ENCODE measurements around the gene ZPBP2. TPM values are rescaled to one million over a fixed set of nuclear protein-coding genes. Genes with fewer than 3 reads are reported as not detected.
"Not testable (repeated sequence)": the region's sequence is repeated elsewhere in the genome, so short reads cannot be mapped to it uniquely, and the experiment has no call there.

Gene ZPBP2
- total RNA-seq, 1 donor from 2014 or later, result not detected

DNA sequence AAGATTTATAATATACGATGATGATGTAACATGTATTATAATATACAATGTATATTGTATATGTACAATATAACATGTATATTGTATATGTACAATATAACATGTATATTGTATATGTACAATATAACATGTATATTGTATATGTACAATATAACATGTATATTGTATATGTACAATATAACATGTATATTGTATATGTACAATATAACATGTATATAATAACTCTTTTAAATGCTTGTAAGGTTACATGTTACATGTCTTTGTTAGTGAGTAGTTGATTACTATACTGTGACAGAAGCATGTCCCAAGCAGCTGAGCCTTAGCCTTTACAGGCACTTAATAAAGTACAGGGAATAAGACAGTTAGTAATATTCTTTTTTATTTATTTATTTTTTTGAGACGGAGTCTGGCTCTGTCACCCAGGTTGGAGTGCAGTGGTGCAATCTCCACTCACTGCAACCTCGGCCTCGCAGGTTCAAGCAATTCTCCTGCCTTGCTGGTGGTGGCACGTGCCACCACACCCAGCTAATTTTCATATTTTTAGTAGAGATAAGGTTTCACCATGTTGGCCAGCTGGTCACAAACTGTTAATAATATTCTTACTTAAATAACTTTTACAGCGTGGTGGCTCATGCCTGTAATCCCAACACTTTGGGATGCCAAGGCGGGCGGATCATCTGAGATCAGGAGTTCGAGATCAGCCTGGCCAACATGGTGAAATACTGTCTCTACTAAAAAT, 11.9 kb upstream of the ZPBP2 start:
- not testable (repeated sequence) for DNase-seq

DNA sequence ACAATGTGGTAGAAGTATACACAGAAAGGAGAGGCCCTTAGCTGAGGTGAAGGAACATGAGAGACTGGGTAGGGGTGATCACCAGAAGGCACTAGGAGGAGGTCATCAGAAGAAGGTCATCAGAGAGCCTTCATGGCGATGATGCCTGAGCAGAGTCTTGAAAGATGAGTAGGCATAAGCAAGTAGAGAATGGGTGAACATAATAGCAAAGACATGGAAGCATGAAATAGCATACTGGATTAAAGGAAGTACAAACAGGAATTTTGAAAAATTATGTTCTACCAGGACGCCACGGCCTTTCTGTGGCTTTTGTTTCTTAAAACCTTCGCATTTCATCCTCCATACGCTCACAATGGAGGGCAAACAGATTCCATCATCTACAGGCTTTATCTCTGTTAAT, 6.8 kb upstream of the ZPBP2 start:
- DNase-seq, result no peak

DNA sequence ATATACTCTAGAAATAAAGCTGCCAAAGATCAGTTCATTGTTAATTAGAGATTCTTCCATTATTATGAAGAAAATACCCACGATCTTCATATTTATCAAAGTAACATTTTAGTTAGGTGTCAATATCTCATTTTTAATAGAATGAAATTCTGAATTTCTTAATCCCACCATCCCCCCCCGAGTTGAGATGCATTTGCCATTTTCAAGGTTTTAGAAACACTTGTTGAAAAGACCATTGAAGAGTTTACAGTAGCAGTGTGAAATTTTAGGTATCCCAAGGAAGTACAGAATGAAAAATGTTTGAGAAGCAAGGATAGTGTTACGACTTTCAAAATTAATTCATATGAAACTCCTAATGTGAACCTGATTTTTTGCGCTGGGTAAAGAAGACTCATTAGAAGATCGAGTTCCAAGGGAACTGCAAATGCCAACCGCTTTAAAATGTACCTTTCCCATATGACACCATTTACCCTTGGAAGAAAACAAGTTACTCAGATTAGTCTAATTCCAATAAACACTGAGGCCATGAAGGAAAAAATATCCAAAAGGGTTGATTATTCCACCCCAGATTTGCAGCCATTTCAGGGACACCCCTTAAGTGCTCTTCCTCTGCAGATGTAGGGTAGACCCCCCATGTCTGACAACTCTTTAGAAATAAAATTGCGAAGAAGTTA, 4.6 kb upstream of the ZPBP2 start:
- no peak for DNase-seq

DNA sequence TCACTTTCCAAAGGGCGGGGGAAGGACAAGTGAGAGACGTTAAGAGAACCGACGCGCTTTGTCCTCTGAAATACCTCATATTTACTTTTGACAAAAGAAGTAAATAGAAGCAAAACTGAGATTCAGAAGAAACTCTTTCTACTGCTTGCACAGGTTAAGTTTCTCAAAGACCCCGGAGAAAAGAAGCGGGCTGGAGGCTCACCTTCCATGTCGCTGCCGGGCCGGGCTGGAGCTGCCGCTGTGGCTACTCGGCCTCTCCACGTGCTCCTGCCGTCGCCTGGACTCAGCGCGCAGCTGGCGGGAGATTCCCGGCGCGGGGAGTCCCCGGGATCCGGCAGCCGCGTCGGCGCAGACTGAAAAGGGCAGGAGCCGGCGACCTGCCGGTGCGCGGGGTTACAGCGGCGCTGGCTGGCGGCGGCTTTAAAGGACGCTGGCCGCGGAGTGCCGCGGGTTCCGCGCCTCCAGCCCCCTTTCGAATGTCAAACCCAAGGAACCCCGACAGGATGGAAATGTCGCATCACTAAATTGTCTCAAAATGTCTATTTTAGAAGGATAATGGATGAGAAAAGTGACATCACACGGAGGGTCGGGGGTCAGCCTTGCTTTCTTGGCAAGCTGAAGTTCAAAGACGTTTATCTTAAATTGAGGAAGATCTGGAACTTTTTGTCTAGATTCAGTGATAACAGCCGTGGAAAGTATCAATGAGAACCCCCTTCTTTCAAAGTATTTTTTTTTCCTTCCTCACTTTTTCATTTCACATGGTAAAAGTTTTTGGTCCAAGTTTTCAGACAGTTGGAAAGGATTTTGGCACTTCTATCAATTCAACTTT, 3.9 kb upstream of the ZPBP2 start, which contains the start of gene IKZF3:
Gene IKZF3 (minus strand): TSS at position 395 of the 829 bp plus-strand sequence. CDS start 186 bp downstream, at position 209.
- DNase-seq, result no peak

- DNase-seq, result no peak
Measured at GRCh38 chr17:39866013-39866730, 1.8 kb upstream of the ZPBP2 start.

DNA sequence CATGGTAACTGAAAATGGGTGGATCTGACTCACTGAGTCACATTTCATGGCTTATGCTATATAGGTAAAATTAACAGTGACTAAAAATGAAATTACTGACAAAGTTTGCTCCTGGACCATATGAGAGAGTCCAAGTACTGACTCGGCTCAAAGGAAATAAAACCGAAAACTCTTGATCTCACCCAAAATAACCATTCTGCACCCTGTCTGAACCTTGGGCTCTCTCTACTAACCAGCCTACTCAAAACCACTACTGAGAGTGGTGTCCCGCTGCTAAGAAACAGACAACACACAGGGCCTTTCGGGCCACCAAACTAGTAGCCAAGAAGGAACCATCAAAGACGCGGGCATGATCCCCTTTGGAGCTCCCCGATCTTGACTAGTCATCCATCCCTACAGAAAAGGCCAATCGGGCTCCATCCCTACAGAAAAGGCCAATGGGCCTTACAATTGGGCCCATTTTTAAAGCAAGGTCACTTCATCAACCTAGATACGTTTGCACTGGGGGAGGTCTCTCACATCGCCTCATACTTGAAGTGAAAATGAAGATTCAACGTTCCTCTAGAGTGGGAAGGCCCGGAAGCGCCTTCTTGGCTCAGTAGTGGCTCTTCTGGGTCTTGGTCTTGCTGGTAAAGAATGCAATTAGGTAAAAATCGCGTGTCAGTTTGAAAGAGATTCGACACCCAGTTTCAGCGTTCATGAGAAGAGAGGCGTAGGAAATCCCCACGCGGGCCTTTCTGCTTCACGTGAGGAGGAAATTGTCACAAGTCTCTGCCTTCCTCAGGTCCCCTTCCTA, 720 bp upstream of the ZPBP2 start:
- no peak for DNase-seq

DNA sequence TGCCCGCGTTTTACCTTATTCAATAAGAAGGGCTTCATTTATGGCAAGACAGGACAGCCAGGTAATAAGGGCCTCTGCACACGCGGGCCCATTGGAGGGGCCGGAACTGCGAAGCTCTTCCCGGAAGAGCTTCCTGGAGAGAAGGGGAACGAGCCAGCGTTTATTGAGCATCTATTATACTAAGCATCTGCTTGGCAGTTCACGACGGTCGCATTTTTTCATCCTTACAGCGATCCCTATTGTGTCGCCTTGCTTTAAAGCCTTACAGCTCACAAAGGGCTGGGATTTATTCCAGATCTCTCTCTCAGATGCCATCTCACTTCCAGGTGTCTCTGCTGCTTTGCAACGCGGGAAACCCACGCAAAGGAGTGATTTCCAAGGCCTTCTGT, 546 bp downstream of the ZPBP2 start:
- DNase-seq, result no peak

GRCh38 chr17:39870776-39871175, 2.8 kb downstream of the ZPBP2 start:
- DNase-seq, result no peak

DNA sequence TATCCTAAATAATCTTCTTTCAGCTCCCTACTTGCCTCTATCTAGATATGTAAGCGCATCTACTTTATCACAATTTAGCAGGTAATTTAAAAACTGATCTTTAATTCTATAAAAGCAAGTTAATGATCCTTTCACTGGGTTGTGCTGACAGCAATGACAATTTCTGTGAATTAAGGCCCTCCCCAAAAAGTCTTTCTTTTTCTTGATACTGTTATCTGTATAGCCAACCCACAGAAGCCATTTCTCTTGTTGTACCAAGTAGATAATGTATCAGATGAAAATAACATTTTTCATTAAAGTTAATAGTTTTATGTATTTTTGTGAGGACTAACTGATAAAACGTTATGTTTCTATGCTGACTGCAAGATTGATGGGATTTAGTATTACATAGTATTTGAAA, 3.8 kb downstream of the ZPBP2 start:
- no peak for DNase-seq

DNA sequence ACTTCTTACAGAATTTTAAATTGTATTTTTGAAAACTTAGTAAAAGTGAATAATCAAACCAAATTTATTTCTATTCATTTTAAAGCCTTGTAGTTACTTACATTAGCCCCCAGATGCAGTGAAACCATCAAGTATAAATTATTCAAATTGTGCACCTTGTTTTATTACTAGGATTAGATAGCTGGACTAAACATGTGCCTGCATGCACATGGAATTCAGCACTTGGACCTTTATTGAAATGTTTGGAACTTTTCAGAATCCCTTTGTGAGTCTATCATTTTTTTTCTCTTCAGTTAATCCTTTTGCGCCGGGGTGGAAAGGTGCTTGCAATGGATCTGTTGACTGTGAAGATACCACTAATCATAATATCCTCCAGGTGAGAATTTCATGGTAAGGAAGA, 4.7 kb downstream of the ZPBP2 start:
- no peak for DNase-seq

DNA sequence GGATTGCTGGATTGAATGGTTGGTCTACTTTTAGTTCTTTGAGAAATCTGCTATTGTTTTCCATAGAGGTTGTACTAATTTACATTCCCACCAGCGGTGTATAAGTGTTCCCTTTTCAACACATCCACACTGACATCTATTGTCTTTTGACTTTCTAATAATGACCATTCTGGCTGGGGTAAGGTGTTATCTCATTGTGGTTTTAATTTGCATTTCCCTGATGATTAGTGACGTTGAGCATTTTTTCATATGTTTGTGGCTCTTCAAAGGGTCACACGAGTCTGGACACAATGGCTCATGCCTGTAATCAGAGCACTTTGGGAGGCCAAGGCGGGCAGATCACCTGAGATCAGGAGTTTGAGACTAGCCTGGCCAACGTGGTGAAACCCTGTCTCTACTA, 18.1 kb downstream of the ZPBP2 start:
- not testable (repeated sequence) for DNase-seq

- DNase-seq, result no peak
Measured at GRCh38 chr17:39887078-39887477, 19.1 kb downstream of the ZPBP2 start.

DNA sequence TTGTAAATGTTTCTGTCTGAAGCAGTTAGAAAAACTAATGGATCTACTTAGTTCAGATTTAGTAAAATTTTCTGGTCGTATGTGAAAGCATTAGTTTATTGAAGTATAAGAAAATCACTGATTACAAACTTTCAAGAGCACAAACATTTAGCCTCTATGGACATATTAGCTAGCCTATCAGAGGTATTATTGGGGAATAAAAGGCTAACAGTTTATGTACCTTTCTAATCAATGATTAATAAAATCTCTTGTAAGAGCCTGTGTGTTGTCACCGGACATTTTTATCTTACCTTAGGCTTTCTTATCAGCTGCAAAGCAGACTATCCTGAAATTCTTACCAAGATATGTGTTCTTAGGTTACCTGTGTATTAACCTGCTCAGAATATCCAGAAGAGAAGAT, 21.2 kb downstream of the ZPBP2 start:
- DNase-seq, result no peak

GRCh38 chr17:39894681-39895376, 26.8 kb downstream of the ZPBP2 start:
- no peak for DNase-seq

GRCh38 chr17:39898088-39898487, 30.1 kb downstream of the ZPBP2 start:
- no peak for DNase-seq

DNA sequence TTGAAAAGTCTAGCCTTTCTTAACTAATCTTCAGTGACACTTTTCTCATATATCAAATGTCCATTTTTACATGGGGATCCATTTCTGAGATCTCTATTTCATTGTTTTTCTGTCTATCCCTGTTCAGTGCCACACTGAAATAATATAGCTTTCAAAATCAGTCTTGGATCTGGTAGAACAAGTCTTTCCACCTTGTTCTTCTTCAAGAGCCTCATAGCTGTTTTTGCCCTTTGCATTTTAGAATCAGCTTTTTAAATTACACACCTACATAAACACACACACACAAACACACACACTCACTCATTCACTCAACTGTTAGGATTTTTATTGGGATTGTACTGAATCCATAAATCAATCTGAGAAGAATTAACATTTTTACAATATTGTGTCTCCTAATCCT, 31.2 kb downstream of the ZPBP2 start:
- no peak for DNase-seq

DNA sequence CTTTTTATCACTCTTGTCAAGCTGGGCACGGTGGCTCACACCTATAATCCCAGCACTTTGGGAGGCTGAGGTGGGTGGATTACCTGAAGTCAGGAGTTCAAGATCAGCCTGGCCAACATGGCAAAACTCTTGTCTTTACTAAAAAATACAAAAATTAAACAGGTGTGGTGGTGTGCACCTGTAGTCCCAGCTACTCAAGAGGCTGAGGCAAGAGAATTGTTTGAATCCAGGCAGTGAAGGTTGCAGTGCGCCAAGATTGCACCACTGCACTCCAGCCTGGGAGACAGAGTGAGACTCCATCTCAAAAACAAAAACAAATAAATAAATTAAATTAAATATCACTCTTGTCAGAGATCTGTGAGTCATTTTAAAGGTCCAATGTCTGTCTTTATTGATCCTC, 34.0 kb downstream of the ZPBP2 start:
- not testable (repeated sequence) for DNase-seq

DNA sequence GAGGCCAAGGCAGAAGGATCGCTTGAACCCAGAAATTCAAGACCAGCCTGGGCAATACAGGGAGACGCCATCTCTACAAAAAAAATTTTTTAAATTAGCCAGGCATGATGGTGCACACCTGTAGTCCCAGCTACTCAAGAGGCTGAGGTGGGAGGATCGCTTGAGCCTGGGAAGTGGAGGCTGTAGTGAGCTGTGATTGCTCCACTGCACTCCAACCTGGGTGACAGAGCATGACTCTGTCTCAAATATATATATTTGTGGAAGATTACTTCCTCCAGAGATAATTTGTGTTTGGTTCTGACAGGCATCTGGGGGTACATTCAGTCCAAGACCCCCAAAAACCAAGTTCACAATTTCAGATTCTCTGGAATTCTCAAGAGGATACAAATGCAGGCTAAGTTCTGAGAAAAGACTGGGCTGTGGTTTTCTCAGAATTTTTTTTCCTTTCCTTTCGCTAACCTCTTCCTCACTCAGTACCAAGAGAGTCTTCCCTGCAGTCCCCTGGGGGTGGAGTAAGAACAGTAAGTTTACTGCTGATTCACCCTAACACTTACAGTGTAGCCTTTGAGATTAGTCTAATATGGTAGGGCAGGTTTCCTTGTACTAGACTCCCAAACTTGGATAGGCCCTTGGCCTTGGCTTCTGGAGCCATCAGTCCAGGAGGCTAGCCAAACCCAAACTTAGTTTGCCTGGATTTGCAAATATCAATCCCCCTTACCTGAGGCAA, 35.3 kb downstream of the ZPBP2 start:
- no peak for DNase-seq

- DNase-seq, result no peak
Measured at GRCh38 chr17:39904990-39905288, 36.9 kb downstream of the ZPBP2 start.

DNA sequence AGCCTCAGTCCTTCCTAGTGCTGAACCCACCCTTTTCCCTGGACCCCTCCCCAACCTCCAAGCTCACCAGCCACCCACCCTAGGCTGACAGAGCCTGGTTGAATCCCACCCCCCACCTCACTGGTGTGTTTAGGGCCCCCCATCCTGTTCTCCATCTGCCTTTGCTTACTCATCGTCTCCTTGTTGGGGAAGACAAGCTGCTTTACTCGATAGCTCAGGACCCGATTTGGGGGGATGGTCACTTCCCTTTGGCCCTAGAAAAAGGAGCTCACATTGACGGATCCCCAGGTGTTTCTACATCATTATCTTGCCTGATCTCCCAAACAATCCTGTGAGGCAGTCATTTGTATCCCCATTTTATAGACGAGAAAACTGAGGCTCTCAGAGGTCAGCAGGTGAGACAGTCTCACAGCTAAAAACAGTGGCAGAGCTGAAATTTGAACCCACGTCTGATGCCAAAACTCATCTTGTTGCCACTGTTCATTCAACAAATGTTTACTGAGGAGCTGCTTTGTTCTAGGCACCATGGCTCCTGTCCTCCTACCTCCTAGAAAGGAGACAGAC, 40.9 kb downstream of the ZPBP2 start:
- no peak for DNase-seq
